Subcutaneous adipose tissue (tissue), 4 donors: ENCODE measurements around the gene DHRS4L2. TPM values are rescaled to one million over a fixed set of nuclear protein-coding genes. Genes with fewer than 3 reads are reported as not detected.

Experiments
- total RNA-seq, 4 donors: library from RNA; depleted of rRNA; stranded (reverse); fragments of >200 nt; gene quantifications; one replicate each; pipeline ENCODE4 v1.1.0, GENCODE V29; 2016
- TF ChIP-seq, protein P1 (sequence below): fragments of 450-650 bp; IDR thresholded peaks from one replicate; pipeline ENCODE4 v1.5.1; 2016; ENCODE audit warnings: low read depth, mild to moderate bottlenecking, control low read depth, antibody characterized with exemption, moderate library complexity

DHRS4L2 gene
- total RNA-seq, 4 donors from 2014 or later: 13.9 to 26.4 (median 20.9) TPM

DNA sequence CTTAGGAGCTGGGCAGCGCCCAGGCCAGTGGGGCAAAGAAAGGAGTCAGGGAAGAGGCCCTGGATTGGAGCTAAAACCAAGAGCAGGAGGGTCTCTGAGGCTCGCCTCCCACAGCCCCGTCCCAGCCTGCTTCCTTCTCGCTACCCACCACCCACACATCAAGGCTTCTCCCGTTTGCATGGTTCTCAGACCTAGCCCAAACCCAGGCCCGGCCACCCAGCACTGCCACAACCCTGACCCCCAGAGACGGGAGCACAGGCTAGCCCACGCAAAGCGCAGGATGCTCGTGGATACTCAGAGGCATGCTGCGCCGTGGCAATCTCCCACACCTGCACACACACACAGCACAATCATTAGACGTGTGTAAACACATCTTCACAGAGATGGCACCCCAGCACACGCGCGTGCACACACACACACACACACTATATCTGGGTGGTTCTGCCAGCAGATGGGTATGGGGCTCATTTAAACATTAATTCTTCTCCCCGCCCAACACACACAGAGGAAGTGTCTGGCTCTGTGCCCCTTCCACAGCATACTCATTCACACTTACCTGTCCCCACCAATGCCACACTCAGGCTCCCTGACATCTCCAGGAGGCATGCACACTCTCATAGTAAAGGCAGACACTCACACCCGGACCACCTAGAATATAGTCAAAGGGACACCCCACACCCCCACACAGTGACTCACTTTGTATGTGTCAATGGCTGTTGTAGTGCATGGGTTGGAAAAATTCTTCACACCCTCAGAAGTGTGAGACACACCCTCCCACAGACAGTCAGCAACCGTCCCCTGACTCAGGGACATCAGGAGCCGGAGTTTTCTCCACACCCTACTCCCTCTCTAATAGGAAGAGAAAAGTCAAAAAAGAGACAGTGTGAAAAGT is 64.2 kb downstream of the DHRS4L2 start:
- TF ChIP-seq, protein P1, sequence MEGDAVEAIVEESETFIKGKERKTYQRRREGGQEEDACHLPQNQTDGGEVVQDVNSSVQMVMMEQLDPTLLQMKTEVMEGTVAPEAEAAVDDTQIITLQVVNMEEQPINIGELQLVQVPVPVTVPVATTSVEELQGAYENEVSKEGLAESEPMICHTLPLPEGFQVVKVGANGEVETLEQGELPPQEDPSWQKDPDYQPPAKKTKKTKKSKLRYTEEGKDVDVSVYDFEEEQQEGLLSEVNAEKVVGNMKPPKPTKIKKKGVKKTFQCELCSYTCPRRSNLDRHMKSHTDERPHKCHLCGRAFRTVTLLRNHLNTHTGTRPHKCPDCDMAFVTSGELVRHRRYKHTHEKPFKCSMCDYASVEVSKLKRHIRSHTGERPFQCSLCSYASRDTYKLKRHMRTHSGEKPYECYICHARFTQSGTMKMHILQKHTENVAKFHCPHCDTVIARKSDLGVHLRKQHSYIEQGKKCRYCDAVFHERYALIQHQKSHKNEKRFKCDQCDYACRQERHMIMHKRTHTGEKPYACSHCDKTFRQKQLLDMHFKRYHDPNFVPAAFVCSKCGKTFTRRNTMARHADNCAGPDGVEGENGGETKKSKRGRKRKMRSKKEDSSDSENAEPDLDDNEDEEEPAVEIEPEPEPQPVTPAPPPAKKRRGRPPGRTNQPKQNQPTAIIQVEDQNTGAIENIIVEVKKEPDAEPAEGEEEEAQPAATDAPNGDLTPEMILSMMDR: no peak

DNA sequence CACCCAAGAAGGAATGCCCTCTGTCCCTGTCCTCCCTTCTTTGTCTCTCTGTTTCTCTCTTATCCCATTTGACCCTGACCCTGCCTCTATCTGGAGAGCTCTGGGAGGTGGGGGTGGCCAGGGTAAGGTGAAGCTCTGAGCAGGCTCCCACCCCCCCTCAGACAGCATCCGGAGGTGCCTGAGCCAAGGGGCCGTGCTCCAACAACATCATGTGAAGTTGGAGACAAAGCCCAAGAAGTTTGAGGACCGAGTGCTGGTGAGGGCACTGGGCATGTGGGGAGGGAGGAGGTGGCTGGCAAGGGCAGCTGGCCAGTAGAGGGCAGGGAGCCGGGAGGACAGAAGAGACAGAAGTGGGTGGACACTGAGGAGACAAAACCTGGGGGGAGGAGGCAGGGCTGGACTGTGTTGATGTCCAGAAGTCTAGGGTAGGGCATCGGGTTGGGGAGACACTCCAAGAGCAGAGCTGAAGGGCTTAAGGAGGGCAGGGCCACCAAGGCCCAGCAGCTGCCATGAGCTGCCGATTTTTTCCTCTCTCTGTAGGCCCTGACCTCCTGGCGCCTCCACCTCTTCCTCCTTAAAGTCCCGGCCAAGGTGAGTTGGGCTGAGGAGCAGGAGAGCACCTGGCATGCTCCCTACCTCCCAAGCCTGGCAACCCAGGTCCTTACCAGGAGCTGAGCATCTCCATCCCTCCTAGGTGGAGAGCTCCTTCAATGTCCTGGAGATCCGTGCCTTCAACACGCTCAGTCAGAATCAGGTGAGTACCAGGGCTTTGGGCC is 65.0 kb downstream of the DHRS4L2 start:
- TF ChIP-seq, protein P1: no peak

DNA sequence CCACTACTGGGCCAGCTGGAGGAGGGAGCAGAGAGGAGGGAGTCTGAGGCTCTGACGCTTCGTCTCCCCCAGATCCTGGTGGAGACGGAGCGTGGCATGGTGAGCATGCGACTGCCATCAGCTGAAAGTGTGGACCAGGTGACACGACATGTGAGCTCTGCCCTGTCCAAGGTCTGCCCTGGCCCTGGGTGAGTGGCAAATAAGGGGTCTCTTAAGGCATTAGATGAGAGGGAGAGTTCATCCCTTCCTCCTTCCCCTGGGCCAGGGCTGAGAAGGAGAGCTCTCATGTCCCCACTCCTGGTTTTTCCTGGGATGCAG is 65.6 kb downstream of the DHRS4L2 start:
- TF ChIP-seq, protein P1: no peak

DNA sequence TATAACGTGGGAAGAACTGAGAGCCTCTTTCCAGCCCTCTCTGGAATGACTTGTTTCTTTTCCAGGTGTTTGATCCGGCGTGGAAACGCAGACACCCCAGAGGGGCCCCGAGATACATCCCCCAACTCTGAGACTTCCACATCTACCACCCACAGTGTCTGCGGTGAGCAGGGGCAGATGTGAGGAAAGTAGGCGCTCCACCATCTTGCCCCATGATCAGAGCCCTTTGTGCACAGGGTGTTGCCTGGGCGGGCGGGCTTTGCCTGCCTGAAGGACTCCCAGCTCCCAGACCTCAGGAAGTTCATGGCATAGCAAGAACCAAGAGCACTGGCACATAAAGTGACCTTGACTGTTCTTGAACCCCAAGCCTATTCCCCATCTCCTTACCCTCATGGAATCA is 65.9 kb downstream of the DHRS4L2 start:
- TF ChIP-seq, protein P1: no peak

Other genes starting within 250 kb of the DHRS4L2 start
- gene DHRS4, start 35.2 kb upstream of the DHRS4L2 start, total RNA-seq: 10 to 100 TPM; 42.0 to 60.7 (median 45.8) TPM
- under 1 TPM in 3 of 4 donors, not detected in 1; 0.17 to 0.33 (median 0.22) TPM for gene CARMIL3, start 63.1 kb downstream of the DHRS4L2 start, total RNA-seq
- not detected for gene CPNE6, start 82.6 kb downstream of the DHRS4L2 start, total RNA-seq
- gene PCK2, start 105.4 kb downstream of the DHRS4L2 start, total RNA-seq: 100 to 1,000 TPM in 1 of 4 donors, 10 to 100 TPM in 3; 24.0 to 125 (median 53.1) TPM
- 10 to 100 TPM; 39.6 to 83.5 (median 53.2) TPM for gene DCAF11, start 125.8 kb downstream of the DHRS4L2 start, total RNA-seq
- 1 to 10 TPM in 3 of 4 donors, not detected in 1; 1.0 to 3.0 (median 1.1) TPM for gene NRL, start 126.0 kb downstream of the DHRS4L2 start, total RNA-seq
- gene FITM1, start 141.7 kb downstream of the DHRS4L2 start, total RNA-seq: under 1 TPM in 1 of 4 donors, not detected in 3; 0.68 TPM
- 100 to 1,000 TPM in 2 of 4 donors, 10 to 100 TPM in 2; 89.6 to 110 (median 99.7) TPM for gene PSME1, start 147.3 kb downstream of the DHRS4L2 start, total RNA-seq
- gene EMC9, start 152.7 kb downstream of the DHRS4L2 start, total RNA-seq: 10 to 100 TPM in 2 of 4 donors, 1 to 10 TPM in 2; 6.7 to 16.3 (median 11.6) TPM
- gene PSME2, start 157.7 kb downstream of the DHRS4L2 start, total RNA-seq: 10 to 100 TPM; 34.5 to 42.8 (median 39.5) TPM
- gene RNF31, start 158.6 kb downstream of the DHRS4L2 start, total RNA-seq: 10 to 100 TPM; 21.7 to 54.8 (median 27.4) TPM
- 10 to 100 TPM; 31.6 to 83.1 (median 55.9) TPM for gene IRF9, start 172.3 kb downstream of the DHRS4L2 start, total RNA-seq
- 10 to 100 TPM in 1 of 4 donors, 1 to 10 TPM in 3; 3.1 to 27.7 (median 5.5) TPM for gene REC8, start 183.2 kb downstream of the DHRS4L2 start, total RNA-seq
- gene IPO4, start 199.9 kb downstream of the DHRS4L2 start, total RNA-seq: 10 to 100 TPM; 12.1 to 60.0 (median 17.3) TPM
- 10 to 100 TPM; 36.7 to 46.6 (median 41.5) TPM for gene TM9SF1, start 206.5 kb downstream of the DHRS4L2 start, total RNA-seq
- not detected for gene TSSK4, start 216.8 kb downstream of the DHRS4L2 start, total RNA-seq
- gene CHMP4A, start 224.6 kb downstream of the DHRS4L2 start, total RNA-seq: 100 to 1,000 TPM in 2 of 4 donors, 10 to 100 TPM in 2; 54.1 to 114 (median 82.3) TPM
- gene MDP1, start 227.1 kb downstream of the DHRS4L2 start, total RNA-seq: 10 to 100 TPM; 14.3 to 30.3 (median 24.1) TPM
- 100 to 1,000 TPM; 106 to 156 (median 122) TPM for gene NEDD8, start 243.4 kb downstream of the DHRS4L2 start, total RNA-seq
- gene GMPR2, start 244.0 kb downstream of the DHRS4L2 start, total RNA-seq: 10 to 100 TPM; 31.3 to 75.5 (median 54.3) TPM